DLD1 (cell line): ENCODE measurements around the gene SPATA45.

Experiments
- in situ Hi-C: cut with HindIII; loops from 2 replicates; pipeline ENCODE4 v1.10.0; 2017; ENCODE audit warnings: low sequenced_read_pairs

SPATA45 gene

DNA sequence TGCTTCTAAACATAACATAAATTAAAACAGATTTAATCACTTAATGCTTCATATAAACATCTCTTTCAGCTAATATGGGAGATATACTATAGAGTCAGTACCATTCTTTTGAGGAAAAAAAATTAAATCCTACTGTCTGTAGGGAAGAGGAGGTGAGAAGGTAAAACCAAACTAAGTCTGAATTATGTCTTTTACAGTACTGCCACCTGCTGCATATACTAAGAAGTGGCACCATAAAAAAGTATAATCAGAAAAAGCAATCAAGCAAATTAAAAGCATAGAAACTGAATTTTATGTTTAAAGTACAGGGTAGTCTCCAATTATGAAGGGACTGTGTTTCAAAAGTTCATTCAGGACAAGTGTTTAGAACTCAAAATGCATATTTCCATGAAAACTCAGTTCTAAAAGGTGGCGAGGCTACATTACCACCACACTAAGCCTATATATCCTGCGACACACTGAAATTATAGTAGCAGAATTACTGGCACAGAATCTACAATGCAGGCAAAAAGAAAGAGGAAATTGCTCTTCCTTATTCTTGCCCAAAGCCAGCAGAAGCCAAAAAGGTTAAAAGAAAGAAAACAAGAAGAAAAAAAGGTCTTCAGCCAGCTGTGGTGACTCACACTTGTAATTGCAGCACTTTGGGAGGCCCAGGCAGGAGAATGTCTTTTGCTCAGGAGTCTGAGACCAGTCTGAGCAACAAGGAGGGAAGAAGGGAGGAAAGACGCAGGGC, 64.9 kb downstream of the SPATA45 start:
- in situ Hi-C loops = loop anchor here (10.0 kb wide), 2 partner anchors 108 to 318 kb away; no protein-coding TSS in a partner anchor

DNA sequence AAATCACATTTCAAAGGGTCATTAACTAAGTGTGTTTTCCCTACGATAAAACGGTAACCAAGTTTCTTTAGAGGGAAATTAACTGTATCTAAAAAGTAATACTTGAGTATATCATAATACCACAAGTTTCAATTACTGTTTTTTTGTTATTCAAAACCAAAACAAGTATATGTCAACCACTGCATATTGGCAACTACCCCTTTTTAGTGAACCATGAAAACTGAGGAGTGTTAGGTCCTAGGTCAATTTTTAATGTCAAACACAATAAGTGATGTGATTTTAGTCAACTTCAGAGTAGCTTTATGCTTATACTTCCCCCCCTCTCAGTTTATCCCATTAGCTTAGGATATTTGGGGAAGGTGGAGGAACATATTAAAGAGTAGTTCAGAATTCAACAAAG, 66.2 kb downstream of the SPATA45 start:
- in situ Hi-C loops = loop anchor here (10.0 kb wide), 2 partner anchors 106 to 316 kb away; no protein-coding TSS in a partner anchor

DNA sequence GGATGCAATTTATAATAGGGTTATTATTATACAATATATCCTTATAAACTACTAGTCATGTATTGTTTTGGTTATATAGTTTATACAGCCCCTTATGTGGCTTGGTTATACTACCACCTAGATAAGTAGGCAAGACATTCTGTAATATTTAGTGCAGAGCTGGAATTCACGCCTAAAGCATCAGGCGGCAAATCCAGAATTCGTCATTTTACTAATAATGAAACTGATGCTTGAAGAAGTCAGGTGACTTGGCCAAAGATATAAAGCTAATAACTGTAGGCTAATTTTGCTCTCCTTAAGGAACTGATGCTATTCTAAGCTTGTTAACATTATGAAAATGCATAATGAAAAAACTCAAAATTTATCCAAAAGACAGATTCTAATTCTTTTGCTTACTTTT, 66.7 kb downstream of the SPATA45 start:
- in situ Hi-C loops = loop anchor here (10.0 kb wide), 2 partner anchors 106 to 316 kb away; no protein-coding TSS in a partner anchor
